GM12872 (cell line): ENCODE results near the gene TMED10.

Experiments
- CTCF ChIP-seq: IDR thresholded peaks from 3 replicates; pipeline ENCODE4 v1.5.1; 2011; ENCODE audit warnings: low read depth, mild to moderate bottlenecking, low read length, moderate library complexity; ENCODE audit not compliant: insufficient read depth

The TMED10 gene

DNA sequence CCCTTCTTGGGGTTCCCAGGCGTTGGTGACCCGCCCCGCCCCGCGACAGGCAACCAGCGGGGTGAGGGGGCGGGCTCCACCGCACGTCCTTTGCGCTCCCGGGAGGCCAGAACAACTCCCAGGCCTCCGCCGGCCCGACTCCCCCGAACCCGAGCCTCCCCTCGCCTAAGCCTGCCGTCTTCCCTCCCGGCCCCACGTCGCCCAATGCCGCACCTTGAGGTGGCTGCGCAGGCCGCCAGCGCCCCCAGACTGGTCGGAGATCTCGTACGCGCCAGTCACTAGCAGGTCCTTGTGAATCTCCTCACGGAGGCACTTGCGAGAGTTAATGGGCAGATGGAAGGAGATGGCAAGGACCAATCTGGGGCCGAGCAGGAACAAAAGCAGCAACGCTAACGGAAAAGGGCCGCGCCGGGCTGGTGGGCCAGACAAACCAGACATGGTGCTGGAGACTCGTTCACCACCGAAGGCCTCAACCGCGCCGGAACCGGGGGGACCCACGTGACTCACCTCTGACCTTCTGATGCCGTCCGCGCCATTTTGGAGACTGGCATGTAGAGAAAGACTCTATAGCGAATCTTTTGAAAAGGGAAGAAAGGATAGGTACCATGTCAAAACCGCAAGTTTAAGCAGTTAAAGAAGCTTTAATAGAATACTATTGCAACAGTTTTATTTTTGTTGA, at the start of gene TMED10:
Gene TMED10, minus strand, starts transcription at position 471 of the 679 bp plus-strand sequence. Its CDS starts 33 bp downstream, at position 438.
- TF ChIP-seq CTCF, result no peak

DNA sequence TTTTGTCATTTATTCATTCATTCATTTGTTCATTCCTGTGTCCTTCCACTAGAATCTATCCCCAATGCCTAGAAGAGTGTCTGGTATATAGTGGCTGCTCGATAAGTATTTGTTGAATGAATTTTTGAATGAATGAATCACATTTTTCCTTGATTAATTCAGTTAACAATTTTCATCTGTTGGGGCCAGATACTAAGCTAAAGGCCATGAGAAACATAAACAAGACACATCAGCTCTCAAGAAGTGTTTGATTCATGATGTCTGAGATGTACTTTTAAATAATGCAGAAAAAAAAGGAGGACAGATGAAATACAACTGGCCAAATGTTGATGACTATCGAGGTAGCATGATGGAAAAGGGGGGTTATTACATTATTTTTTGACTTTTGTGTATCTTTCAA, 48.1 kb upstream of the TMED10 start:
- TF ChIP-seq CTCF, result no peak

- no peak for TF ChIP-seq CTCF
Observed at GRCh38 chr14:75223664-75224154, 47.3 kb upstream of the TMED10 start.

DNA sequence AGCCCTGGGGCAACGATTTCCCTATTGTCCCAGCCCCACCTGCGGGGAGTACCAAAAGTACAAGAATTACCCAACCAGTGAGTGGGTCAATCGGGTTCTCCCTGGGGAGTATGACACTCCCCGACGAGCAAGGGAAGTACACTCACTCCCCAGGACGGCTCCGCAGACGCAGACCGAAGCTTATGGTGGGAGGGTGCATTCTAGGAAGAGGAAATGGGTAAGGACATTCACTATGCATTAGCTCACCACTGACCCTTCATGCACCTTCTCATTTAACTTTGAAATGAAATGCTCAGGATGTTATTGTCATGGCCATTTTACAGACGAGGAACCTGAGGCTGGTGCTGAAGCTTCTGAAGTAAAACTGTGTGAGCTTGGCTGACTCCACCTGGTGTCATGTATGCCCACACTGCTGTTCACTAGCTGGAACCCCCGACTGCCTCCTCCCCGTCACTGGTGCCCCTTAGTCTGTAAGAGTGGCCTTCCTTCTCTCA, 45.8 kb upstream of the TMED10 start:
- peak; percentile 13; the same call in 1 of the 3 replicates for TF ChIP-seq CTCF

GRCh38 chr14:75221797-75222196, 45.4 kb upstream of the TMED10 start:
- no peak for TF ChIP-seq CTCF

- no peak for TF ChIP-seq CTCF
Observed at GRCh38 chr14:75220156-75220555, 43.7 kb upstream of the TMED10 start.

GRCh38 chr14:75217508-75218206, 41.2 kb upstream of the TMED10 start:
- TF ChIP-seq CTCF, result no peak
